Measurements from ENCODE around the gene RPP38.
A peak's percentile ranks its signal among the peaks of the same experiment; 100 is the strongest.

RPP38 gene

DNA sequence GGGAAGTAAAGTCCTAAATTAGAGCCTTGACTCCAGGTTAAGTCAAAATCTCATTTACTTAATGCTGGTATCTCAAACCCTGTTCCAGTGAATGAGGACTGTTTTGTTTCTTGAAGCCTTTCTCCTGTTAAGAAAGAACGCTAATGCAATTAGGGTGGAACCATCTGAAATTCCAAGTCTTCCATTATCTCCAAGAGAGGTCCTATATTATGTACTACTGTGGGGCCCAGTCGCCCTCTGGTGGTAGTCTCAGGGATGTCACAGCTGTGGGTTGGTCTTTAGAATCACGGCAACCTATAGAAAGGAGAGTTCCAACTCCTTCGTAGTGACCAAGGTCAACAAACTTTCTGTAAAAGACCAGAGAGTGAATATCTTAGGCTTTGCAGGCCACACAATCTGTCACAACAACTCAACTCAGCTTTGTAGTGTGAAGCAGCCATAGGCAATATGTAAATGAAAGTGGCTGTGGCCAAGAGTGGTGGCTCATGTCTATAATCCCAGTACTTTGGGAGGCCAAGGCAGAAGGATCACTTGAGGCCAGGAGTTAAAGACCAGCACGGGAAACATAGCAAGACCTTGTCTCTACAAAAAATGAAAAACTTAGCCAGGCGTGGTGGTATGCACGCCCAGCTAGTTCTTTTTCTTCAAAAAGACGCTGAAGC lies 9.3 kb downstream of the RPP38 start:
- DNase-seq = peak in 34 of 56 donors; percentile 2 to 83 (median 25)

DNA sequence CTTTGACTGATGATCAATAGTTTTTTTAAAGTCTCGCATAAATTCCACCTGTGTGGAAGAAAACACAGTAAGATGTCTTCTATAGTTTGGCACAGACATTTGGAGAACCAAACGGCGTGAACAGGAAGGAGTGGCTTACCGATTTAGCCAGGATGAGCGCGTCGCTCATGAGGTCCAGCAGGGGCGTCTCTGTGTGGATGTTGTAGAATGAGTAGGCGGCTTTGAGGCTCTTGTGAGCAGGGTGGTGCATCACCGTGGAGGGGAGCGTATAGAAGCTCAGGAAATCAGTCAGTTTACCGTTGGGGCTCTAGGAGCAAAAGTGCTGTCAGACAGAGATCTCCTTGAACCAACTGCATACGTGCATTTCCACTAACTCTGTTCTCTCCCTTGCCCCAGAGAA lies 15.5 kb downstream of the RPP38 start:
- DNase-seq = no peak

DNA sequence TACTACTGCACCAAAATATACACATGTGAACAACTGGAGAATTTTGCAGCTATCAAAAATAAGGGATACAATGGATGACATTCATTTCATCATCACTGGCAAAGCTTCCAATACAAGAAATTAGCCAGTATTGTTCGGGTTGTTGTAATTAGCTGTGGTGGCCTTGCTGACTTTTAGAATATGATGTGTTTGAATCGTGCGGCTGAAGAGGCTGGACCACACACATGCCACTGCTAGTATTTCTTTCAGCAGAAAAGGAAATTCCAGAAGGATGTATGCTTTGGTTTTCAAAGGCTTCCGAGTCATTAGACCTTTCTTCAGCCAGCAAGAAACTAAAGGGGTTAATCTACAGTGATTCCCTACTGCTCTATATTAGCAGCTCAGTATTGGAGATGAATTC lies 16.6 kb downstream of the RPP38 start:
- DNase-seq = no peak

GRCh38 chr10:15116225-15116624 lies 19.1 kb downstream of the RPP38 start:
- DNase-seq = no peak

DNA sequence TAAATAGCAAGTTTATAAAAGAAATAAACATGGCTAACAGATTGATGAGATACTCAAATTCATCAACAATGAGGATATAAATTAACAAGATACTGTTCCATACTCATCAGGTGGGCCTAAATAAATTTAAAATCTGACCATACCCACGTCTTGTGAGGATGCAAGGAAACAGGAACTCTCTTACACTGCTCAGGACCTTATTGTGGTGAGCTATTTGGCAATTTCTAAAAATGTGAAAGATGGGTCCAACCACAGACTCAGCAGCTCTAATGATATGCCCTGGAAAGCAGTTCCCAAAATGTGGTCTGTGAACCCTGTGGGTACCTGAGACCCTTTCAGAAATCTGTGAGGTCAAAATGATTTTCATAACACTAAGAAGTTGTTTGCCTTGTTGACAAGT lies 21.5 kb downstream of the RPP38 start:
- DNase-seq = no peak

DNA sequence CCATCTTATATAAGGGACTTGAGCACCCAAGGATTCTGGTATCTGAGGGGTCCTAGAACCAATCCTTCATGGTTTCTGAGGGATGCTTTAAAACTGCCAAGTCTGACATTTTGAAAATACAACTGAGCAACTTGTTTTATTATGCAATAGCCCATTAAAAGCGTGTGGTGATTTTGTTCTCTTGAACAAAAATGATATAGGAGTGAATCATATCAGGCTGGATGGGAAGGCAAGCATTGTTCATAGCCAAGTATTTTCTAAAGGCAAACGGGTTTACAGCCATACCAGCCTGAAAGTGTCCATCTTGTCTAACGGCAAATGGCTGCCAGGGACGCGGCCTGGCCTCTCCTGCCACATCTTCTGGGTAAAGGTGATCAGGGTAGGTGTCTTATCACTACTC lies 23.4 kb downstream of the RPP38 start:
- no peak for DNase-seq

DNA sequence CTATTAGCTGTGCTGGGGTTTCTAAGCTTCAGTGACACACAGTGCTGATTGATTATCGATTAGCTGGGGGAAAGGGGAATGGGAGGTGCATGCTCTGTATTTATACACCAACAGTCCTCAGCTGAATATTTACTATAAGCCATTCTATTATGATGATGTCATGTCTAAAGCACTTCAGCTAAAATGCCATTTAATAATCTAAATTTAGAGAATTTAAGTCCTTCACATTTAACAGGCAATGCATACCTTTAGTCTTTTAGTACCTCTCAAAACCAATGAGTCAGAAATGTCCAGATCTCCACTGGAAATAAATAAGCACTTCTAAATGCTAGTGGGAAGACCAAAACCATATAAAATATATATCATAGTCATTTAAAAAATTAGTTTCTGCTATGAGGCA lies 24.6 kb downstream of the RPP38 start:
- DNase-seq = no peak

DNA sequence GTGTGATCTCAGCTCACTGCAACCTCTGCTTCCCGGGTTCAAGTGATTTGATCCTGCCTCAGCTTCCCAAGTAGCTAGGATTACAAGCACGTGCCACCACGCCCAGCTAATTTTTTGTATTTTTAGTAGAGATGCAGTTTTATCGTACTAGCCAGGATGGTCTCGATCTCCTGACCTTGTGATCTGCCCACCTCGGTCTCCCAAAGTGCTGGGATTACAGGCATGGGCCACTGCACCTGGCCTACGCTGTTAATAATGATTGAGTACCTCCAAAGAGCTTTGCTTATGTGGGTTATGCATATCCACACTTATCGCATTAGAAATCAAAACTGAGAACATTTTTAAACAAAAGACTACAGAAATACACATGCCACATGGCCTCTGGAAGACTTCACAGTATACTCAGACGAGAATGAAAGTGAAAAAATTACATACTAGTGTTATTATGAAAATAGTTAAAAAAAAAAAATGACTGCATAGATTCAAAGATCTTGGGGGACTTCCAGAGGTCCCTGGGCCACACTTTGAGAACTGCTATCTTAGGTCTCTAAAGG lies 25.4 kb downstream of the RPP38 start:
- DNase-seq = no peak

DNA sequence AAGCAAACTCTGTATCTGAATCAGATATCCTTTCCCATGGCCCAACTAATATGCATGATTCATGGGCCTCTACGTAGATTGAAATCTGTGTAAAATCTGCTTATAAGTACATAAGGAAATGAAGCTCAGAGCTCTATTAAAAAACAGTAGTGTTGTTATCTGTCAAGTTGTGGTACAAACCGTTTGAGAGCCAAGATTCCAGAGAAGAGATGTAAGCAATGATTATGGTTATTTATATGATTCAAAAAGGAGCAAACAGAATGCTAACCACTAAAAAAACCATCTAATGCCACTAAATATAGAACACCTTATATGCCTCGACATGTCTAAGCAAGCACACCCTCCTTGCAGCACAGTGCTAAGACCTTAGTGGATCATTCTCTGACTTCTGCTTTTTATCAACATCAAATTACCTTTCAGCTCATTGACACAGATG lies 26.6 kb downstream of the RPP38 start:
- DNase-seq = no peak

- no peak for DNase-seq
Measured at GRCh38 chr10:15124190-15124589, 27.0 kb downstream of the RPP38 start.

- no peak for DNase-seq
Measured at GRCh38 chr10:15124908-15125307, 27.8 kb downstream of the RPP38 start.

GRCh38 chr10:15131330-15131729 lies 34.2 kb downstream of the RPP38 start:
- no peak for DNase-seq

DNA sequence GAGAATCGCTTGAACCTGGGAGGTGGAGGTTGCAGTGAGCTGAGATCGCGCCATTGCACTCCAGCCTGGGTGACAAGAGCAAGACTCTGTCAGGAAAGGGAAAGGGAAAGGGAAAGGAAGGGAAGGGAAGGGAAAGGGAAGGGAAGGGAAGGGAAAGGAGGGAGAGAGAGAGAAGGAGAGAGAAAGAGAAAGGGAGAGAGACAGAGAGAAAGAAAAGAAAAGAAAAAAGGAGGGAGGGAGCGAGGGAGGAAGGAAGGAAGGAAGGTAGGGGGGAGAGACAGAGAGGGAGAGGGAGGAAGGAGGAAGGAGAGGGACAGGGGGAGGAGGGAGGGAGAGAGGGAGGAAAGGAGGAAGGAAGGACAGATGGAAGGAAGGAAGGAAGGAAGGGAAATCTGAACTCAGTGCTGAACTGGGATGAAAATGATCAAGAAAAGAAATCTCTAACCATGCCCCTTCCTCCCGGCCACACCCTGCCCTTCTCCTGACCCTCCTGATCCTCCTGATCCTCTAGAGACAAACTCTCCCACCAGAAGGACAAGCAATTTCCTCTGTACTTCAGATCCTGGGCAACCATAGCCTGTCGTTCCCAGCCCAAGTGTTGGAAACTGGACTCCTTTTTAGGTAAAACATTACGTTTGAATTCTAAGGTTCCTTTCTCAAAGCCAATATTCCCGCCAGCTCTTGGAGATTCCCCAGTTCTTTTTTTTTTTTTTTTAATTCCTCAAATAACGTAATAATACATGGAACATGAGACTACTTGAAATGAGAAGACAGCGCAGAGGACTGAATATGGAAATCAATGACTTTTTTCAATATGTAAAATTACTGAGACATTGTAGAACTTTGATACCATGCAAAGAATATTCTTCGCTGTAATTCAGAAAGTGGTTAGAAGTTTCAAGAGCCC lies 39.2 kb downstream of the RPP38 start:
- no peak for DNase-seq

DNA sequence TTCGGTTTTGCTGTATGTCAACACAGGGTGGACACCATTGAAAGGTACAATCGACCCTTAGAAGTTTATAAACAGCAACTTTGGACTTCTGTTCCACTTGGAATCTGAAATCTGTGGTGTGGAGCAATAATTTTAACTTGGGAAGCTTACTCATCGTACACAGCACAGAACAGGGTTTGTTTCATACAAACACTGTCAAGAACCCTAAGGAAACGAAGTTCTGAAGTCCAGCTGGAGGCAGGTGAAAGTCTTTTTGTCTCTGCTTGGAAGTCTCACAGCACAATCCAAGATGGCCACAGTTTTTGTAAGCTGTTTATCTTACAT lies 39.8 kb downstream of the RPP38 start:
- DNase-seq = no peak

GRCh38 chr10:15137636-15138035 lies 40.5 kb downstream of the RPP38 start:
- no peak for DNase-seq

- peak in 32 of 56 donors; percentile 2 to 59 (median 13) for DNase-seq
Measured at GRCh38 chr10:15140698-15141097, 43.5 kb downstream of the RPP38 start.

DNA sequence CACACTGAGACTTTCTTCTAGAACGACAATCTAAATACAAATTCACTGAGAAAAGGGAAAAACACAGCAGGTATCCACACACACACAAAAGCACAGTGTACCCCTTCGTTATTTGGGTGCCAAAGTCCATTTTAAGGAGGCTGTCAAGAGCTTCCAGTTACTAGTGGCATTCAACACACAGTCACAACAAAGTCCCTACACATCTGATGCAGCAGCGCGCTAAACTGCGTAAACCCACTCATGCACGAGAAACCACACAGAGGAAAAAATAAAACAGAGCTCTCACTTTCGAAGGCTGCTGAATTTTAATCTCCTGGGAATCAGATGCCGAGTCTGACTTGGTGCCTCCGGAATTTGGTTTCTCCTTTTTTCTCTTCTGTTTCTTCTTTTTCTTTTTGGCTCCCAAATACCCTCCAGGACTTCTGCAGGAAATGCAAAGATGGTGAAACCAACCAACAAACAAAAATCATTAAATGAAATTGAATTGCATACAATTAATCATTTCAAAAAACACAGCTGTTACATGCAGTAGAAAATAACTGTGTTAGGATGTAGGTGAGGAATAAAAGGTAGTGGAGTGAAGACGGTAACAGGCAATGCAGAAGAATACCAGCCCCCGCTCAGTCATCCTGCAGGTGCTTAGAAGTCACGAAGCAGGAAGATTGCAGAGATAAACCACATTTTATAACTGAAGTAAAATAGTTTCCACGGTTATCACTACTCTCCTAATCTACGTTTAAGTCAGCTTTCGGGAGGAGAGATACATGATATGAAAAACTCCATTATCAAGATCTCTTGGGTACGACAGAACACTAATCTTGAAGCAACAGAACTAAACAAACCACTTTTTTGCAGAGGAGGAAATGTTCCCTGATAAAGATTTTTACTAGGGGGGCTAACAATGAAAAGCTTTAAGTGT lies 44.2 kb downstream of the RPP38 start:
- DNase-seq = peak in 16 of 56 donors; percentile 2 to 44 (median 8)

DNA sequence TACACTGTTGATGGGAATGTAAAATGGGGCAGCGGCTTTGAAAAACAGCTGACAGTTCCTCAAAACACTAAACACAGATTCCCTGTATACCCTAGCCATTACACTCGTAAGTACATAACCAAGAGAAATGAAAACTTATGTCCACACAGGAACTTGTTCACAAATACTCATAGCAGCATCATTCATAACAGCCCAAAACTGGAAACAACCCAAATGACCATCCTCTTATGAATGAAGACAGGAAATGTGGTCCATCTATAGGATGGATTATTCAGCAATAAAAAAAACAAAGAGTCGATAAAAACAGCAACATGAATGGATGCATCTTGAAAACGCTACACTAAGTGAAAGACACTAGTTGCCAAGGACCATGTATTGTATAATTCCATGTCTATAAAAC lies 47.6 kb downstream of the RPP38 start:
- DNase-seq = no peak

- DNase-seq = no peak
Measured at GRCh38 chr10:15146366-15146765, 49.2 kb downstream of the RPP38 start.

DNA sequence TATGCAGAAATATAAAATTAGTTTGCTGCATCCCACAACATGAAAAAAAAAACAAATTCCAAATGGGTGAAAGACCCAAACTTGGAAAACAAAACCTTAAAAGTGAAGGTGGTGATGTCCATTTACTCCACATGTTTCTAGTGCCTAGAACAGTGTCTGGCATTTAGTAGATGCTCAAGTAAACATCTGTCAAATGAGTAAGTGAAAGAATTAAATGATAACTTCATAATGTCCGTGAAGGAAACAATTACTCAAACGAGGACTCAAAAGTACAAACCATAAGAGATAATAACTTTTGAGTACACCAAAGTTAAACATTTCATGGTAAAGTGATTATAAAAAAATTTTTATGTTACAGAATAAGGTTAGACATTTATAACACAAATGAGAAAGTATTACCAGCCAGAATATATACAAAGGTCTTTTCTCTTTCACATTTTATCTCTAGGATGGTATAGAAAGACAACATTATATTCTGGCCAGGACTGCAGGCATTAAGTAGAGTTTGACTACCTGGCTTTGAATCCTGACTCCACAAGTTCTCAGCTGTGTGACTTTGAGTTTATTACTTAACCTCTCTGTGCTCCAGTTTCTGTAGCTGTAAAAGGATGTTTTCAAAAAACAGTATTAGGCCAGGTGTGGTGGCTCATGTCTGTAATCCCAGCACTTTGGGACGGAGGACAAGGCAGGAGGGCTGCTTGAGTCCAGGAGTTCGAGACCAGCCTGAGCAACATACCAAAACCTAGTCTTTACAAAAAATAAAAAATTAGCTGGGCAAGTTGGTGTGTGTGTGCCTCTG lies 50.6 kb downstream of the RPP38 start:
- no peak for DNase-seq

Measured in amygdala (tissue), 56 donors.